Measurements from ENCODE around the gene ARSK.

ARSK gene

GRCh38 chr5:95610546-95610945 lies 55.6 kb downstream of the ARSK start:
- H3K4me3 ChIP-seq (ENCODE audit: low read depth in 1 of 2, low read length in 2 of 2), result no peak overlapping the region
- H3K27me3 ChIP-seq (ENCODE audit: control insufficient read depth in 1 of 2, insufficient read depth in 2 of 2, low read length in 2 of 2), result no peaks in the 10 kb centered on the region
- H3K9ac ChIP-seq (ENCODE audit: low read length), result no peak overlapping the region
- no peaks in the 10 kb centered on the region for H3K4me1 ChIP-seq (ENCODE audit: insufficient read depth, low read length)
- H3K9me3 ChIP-seq (ENCODE audit: low read length), result peaks cover 4% of the 10 kb centered on the region
- no peaks in the 10 kb centered on the region for H3K36me3 ChIP-seq (ENCODE audit: insufficient read depth, low read length)
- H3K27ac ChIP-seq (ENCODE audit: low read depth, low read length), result no peak overlapping the region

DNA sequence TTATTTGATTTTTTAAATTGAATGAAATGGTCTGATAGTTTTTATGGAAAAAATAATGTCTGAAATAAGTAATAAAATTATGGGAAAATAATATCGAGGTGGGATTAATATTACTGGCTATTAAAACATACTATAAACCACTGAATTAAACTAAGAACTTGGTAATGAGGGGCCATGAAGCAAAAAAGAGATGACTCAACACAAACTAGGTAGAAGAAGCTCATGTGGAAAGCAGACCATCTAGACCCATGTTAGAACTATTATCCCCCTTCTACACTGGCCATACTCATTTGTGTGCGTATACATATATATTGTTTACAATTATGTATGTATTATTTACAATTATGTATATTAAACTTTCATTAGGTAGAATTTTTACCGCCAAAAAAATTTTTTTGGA lies 56.5 kb downstream of the ARSK start:
- H3K27me3 ChIP-seq (ENCODE audit: control insufficient read depth in 1 of 2, insufficient read depth in 2 of 2, low read length in 2 of 2), result no peaks in the 10 kb centered on the region

DNA sequence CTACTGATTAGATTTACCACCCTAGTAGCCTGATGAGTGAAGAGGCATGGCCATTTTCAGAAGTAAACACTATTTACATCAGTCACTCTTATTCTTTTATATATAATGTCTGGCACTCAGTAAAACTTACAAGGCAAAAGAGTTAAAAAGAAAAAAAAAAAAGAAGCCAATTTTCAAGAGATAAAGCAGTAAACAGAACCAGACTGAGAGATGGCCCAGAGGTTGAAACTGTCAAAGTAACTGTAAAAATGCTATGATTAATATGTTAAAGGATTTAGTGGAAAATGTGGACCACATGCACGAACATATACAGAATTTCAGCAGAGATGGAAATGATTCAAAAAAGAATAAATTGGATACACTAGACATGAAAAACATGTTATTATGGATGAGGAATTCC lies 58.6 kb downstream of the ARSK start:
- Histone ChIP-seq H3K27me3 (ENCODE audit: control insufficient read depth in 1 of 2, insufficient read depth in 2 of 2, low read length in 2 of 2) (no peaks in the 10 kb centered on the region), H3K9me3 (ENCODE audit: low read length) (peaks cover 4% of the 10 kb centered on the region), H3K9ac (ENCODE audit: low read length) (no peak overlapping the region), H3K4me1 (ENCODE audit: insufficient read depth, low read length) (no peaks in the 10 kb centered on the region), H3K36me3 (ENCODE audit: insufficient read depth, low read length) (no peaks in the 10 kb centered on the region), H3K27ac (ENCODE audit: low read depth, low read length) (no peak overlapping the region), H3K4me3 (ENCODE audit: low read depth in 1 of 2, low read length in 2 of 2) (no peak overlapping the region)

More for the DNA sequence above, 56.5 kb downstream of the ARSK start:
- no peaks in the 10 kb centered on the region for H3K4me1 ChIP-seq (ENCODE audit: insufficient read depth, low read length)
- no peak overlapping the region for H3K27ac ChIP-seq (ENCODE audit: low read depth, low read length)
- H3K9me3 ChIP-seq (ENCODE audit: low read length), result peaks cover 4% of the 10 kb centered on the region
- no peak overlapping the region for H3K9ac ChIP-seq (ENCODE audit: low read length)
- H3K36me3 ChIP-seq (ENCODE audit: insufficient read depth, low read length), result no peaks in the 10 kb centered on the region
- H3K4me3 ChIP-seq (ENCODE audit: low read depth in 1 of 2, low read length in 2 of 2), result no peak overlapping the region

DNA sequence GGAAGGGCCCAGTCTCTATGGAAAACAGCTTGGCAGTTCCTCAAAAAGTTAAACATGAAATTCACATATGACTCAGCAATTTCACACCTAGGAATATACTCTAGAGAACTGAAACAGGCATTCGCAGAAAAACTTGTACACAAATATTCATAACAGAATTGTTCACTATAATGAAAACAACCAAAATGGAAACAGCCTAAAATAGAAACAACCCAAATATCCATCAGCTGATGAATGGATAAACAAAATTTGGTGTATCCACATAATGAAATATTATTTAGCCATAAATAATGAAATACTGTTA lies 60.2 kb downstream of the ARSK start:
- no peak overlapping the region for H3K27ac ChIP-seq (ENCODE audit: low read depth, low read length)
- H3K9me3 ChIP-seq (ENCODE audit: low read length), result peaks cover 4% of the 10 kb centered on the region
- peaks cover 13% of the 10 kb centered on the region for H3K4me1 ChIP-seq (ENCODE audit: insufficient read depth, low read length)
- no peak overlapping the region for H3K4me3 ChIP-seq (ENCODE audit: low read depth in 1 of 2, low read length in 2 of 2)
- H3K27me3 ChIP-seq (ENCODE audit: control insufficient read depth in 1 of 2, insufficient read depth in 2 of 2, low read length in 2 of 2), result peaks cover 2 to 4% of the 10 kb centered on the region in 2 donors
- H3K36me3 ChIP-seq (ENCODE audit: insufficient read depth, low read length), result no peaks in the 10 kb centered on the region
- no peak overlapping the region for H3K9ac ChIP-seq (ENCODE audit: low read length)

DNA sequence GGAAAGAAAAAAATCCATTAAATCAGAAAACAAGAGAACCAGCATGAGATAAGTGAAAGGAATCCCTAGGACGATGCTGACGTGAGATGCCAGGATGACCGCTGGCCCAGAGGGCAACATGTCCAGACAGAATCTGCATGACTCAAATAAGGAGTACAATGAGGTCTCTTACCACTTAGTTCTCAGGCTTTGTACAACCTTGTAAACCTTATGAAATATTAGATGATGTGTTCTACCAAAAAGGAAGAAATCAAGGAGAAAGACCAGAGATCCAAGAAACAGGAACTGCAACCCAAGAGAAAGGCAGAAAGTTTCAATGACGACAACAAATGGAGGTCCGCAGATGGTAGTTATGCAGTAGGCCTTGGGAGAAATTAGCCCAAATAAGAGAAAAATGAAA lies 62.2 kb downstream of the ARSK start:
- H3K9me3 ChIP-seq (ENCODE audit: low read length), result peaks cover 4% of the 10 kb centered on the region
- H3K4me1 ChIP-seq (ENCODE audit: insufficient read depth, low read length), result peaks cover 18% of the 10 kb centered on the region
- H3K9ac ChIP-seq (ENCODE audit: low read length), result no peak overlapping the region
- no peaks in the 10 kb centered on the region for H3K36me3 ChIP-seq (ENCODE audit: insufficient read depth, low read length)
- no peak overlapping the region for H3K27ac ChIP-seq (ENCODE audit: low read depth, low read length)
- H3K27me3 ChIP-seq (ENCODE audit: control insufficient read depth in 1 of 2, insufficient read depth in 2 of 2, low read length in 2 of 2), result peaks cover 4 to 5% of the 10 kb centered on the region in 2 donors
- H3K4me3 ChIP-seq (ENCODE audit: low read depth in 1 of 2, low read length in 2 of 2), result no peak overlapping the region

- Histone ChIP-seq H3K9ac (ENCODE audit: low read length) (no peak overlapping the region), H3K4me3 (ENCODE audit: low read depth in 1 of 2, low read length in 2 of 2) (peak overlapping the region in 1 of 2 donors; percentile 58), H3K36me3 (ENCODE audit: insufficient read depth, low read length) (no peaks in the 10 kb centered on the region), H3K9me3 (ENCODE audit: low read length) (no peaks in the 10 kb centered on the region), H3K4me1 (ENCODE audit: insufficient read depth, low read length) (peaks cover 18% of the 10 kb centered on the region), H3K27me3 (ENCODE audit: control insufficient read depth in 1 of 2, insufficient read depth in 2 of 2, low read length in 2 of 2) (peaks cover 4 to 5% of the 10 kb centered on the region in 2 donors), H3K27ac (ENCODE audit: low read depth, low read length) (no peak overlapping the region)
These were observed 64.2 kb downstream of the ARSK start for GRCh38 chr5:95619096-95619495.

GRCh38 chr5:95619514-95620029 lies 64.7 kb downstream of the ARSK start:
- Histone ChIP-seq H3K9me3 (ENCODE audit: low read length) (no peaks in the 10 kb centered on the region), H3K27ac (ENCODE audit: low read depth, low read length) (no peak overlapping the region), H3K27me3 (ENCODE audit: control insufficient read depth in 1 of 2, insufficient read depth in 2 of 2, low read length in 2 of 2) (peaks cover 4 to 5% of the 10 kb centered on the region in 2 donors), H3K36me3 (ENCODE audit: insufficient read depth, low read length) (no peaks in the 10 kb centered on the region), H3K4me1 (ENCODE audit: insufficient read depth, low read length) (peaks cover 18% of the 10 kb centered on the region), H3K4me3 (ENCODE audit: low read depth in 1 of 2, low read length in 2 of 2) (peak overlapping the region in 1 of 2 donors; percentile 58), H3K9ac (ENCODE audit: low read length) (no peak overlapping the region)

DNA sequence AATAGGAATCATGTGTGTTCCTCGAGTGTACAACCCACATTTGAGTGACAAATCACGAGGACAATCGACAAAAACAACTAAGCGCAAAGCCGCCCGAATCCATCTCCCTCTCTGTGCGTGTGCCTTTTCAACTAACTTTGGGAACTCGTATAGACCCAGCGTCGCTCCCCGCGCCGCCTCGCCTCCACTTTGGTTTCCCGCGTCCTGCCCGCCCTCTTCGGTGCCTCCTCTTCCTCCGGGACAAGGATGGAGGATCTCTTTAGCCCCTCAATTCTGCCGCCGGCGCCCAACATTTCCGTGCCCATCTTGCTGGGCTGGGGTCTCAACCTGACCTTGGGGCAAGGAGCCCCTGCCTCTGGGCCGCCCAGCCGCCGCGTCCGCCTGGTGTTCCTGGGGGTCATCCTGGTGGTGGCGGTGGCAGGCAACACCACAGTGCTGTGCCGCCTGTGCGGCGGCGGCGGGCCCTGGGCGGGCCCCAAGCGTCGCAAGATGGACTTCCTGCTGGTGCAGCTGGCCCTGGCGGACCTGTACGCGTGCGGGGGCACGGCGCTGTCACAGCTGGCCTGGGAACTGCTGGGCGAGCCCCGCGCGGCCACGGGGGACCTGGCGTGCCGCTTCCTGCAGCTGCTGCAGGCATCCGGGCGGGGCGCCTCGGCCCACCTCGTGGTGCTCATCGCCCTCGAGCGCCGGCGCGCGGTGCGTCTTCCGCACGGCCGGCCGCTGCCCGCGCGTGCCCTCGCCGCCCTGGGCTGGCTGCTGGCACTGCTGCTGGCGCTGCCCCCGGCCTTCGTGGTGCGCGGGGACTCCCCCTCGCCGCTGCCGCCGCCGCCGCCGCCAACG lies 65.3 kb downstream of the ARSK start, which contains the start of gene GPR150:
Gene GPR150, plus strand, starts transcription at position 58 of the 840 bp plus-strand sequence. Its CDS starts 189 bp downstream, at position 247.
- no peaks in the 10 kb centered on the region for H3K36me3 ChIP-seq (ENCODE audit: insufficient read depth, low read length)
- peaks cover 4 to 5% of the 10 kb centered on the region in 2 donors for H3K27me3 ChIP-seq (ENCODE audit: control insufficient read depth in 1 of 2, insufficient read depth in 2 of 2, low read length in 2 of 2)
- H3K27ac ChIP-seq (ENCODE audit: low read depth, low read length), result no peak within 1 kb of the TSS
- H3K4me1 ChIP-seq (ENCODE audit: insufficient read depth, low read length), result peaks cover 18% of the 10 kb centered on the region
- H3K4me3 ChIP-seq (ENCODE audit: low read depth in 1 of 2, low read length in 2 of 2), result peak within 1 kb of the TSS; percentile 54 to 58
- H3K9me3 ChIP-seq (ENCODE audit: low read length), result no peaks in the 10 kb centered on the region
- no peak within 1 kb of the TSS for H3K9ac ChIP-seq (ENCODE audit: low read length)

GRCh38 chr5:95620870-95621838 lies 66.3 kb downstream of the ARSK start:
- Histone ChIP-seq H3K36me3 (ENCODE audit: insufficient read depth, low read length) (no peaks in the 10 kb centered on the region), H3K4me3 (ENCODE audit: low read depth in 1 of 2, low read length in 2 of 2) (peak overlapping the region; percentile 49 to 54), H3K4me1 (ENCODE audit: insufficient read depth, low read length) (peaks cover 18% of the 10 kb centered on the region), H3K9ac (ENCODE audit: low read length) (no peak overlapping the region), H3K27ac (ENCODE audit: low read depth, low read length) (no peak overlapping the region), H3K27me3 (ENCODE audit: control insufficient read depth in 1 of 2, insufficient read depth in 2 of 2, low read length in 2 of 2) (peaks cover 4 to 5% of the 10 kb centered on the region in 2 donors), H3K9me3 (ENCODE audit: low read length) (no peaks in the 10 kb centered on the region)

GRCh38 chr5:95621839-95622629 lies 67.1 kb downstream of the ARSK start:
- Histone ChIP-seq H3K27me3 (ENCODE audit: control insufficient read depth in 1 of 2, insufficient read depth in 2 of 2, low read length in 2 of 2) (peaks cover 4 to 5% of the 10 kb centered on the region in 2 donors), H3K9me3 (ENCODE audit: low read length) (no peaks in the 10 kb centered on the region), H3K27ac (ENCODE audit: low read depth, low read length) (no peak overlapping the region), H3K9ac (ENCODE audit: low read length) (no peak overlapping the region), H3K4me1 (ENCODE audit: insufficient read depth, low read length) (peaks cover 18% of the 10 kb centered on the region), H3K36me3 (ENCODE audit: insufficient read depth, low read length) (no peaks in the 10 kb centered on the region), H3K4me3 (ENCODE audit: low read depth in 1 of 2, low read length in 2 of 2) (peak overlapping the region in 1 of 2 donors; percentile 49)

Data from muscle layer of colon (tissue), 2 donors.